AG20443 (cell line): ENCODE measurements around the gene ZNF878.
"Not testable (repeated sequence)": the region's sequence is repeated elsewhere in the genome, so short reads cannot be mapped to it uniquely, and the experiment has no call there.

Experiments used
- DNase-seq: peaks from one replicate; pipeline ENCODE4 v3.0.0; 2012; ENCODE audit warnings: low spot score, mixed read lengths

Gene ZNF878

DNA sequence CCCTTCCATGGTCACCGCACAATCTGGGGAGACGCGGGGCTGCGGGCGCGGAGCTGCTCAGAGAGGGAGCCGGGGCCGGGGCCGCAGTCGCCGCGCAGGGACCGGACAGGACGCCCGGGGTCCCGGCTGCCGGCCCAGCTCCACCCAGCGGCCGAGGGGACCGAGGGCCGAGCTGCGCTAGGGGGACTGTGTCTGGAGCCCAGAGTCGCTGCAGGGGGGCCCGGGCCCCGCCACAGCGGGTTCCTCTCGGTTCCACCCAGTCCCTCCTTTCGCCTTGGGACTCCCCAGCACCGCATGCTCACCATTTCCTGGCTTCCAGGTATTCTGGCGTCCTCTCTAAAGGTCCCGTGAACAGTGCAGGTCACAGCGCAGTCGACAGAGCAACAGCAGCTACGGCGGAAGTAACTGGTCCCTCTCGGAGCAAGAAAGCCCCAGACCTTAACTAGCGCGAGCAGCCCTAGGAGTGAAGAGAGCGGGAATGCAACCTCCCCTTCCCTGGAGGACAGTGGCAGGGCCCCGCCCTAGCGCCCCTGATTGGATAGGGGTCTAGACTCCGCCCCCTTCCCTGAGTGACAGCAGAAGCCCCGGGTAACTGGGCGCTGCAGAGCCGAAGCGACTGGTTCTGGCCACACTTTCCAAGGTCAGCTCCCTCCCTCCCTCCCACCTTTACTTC is at the start of gene ZNF878:
Gene ZNF878 (minus strand): TSS at position 465 of the 673 bp plus-strand sequence. CDS start 160 bp downstream, at position 305.
- peak; percentile 91 for DNase-seq

DNA sequence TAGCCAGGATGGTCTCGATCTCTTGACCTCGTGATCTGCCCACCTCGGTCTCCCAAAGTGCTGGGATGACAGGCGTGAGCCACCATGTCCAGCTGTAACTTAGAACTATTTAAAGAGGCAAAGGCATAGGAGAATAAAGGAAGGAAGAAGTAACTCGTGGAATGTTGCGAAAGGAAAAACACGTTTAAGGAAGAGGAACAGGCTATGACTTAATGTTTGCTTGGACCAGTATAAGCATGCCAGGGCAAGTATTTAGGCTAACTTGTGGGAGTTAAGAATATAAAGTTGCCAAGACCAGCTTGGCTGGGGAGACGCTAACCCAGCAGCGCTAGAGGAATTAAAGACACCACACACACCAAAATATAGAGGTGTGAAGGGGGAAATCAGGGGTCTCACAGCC is 45.3 kb upstream of the ZNF878 start:
- no peak for DNase-seq

DNA sequence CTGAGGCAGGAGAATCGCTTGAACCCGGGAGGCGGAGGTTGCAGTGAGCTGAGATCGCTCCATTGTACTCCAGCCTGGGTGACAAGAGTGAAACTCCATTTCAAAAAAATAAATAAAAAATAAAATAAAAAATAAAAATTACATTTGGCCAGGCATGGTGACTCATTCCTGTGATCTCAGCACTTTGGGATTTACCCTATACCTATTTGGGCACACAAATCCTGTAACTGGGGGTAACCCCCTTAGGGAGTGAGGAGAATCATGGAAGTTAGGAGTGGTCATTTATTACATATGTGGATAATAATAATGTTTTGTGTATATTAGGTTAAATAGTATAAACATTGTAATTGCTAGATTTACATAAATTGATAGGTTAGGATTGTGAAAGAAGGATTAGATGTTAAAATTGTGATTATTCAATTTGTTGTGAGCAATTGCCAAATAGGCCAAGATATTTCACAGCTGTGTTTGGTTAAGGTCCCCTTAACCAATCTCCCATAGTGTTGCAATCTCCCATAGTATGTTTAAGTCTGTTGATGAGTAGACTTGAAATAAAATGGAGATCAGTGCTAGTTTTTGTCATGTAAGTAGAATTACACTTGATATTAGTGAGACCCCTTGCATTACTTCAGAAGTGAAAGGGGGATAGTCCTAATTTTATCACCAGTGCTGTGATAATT is 42.5 kb upstream of the ZNF878 start:
- DNase-seq: no peak

DNA sequence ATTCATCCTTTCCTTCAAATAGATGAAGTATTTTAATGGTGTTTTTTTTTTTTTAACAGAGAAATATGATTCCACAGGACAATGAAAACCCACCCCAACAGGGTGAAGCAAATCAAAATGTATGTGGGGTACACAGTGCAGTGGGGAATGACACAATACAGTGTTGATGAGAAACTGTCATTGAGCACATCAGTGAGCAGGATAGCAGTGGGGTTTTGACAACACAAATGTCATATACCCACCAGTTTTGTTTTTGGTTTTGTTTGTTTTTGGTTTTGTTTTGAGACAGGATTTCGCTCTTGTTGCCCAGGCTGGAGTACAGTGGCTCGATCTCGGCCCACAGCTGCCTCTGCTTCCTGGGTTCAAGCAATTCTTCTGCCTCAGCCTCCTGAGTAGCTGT is 41.0 kb upstream of the ZNF878 start:
- no peak for DNase-seq

DNA sequence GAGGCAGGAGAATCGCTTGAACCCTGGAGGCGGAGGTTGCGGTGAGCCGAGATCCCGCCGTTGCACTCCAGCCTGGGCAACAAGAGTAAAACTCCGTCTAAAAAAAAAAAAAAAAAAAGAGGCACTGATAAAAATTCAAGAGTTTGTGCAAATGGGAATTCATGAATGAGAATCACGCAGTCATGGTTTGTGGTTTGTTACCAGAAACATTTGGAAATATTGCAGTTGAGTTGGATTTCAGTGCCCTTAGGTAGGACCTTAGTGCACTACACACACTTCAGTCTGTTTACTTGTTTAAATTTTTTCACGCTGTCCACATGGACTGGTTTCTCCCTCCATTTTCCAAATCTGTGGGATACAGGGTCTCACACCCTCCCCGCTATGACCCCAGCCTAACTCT is 40.2 kb upstream of the ZNF878 start:
- DNase-seq: no peak

DNA sequence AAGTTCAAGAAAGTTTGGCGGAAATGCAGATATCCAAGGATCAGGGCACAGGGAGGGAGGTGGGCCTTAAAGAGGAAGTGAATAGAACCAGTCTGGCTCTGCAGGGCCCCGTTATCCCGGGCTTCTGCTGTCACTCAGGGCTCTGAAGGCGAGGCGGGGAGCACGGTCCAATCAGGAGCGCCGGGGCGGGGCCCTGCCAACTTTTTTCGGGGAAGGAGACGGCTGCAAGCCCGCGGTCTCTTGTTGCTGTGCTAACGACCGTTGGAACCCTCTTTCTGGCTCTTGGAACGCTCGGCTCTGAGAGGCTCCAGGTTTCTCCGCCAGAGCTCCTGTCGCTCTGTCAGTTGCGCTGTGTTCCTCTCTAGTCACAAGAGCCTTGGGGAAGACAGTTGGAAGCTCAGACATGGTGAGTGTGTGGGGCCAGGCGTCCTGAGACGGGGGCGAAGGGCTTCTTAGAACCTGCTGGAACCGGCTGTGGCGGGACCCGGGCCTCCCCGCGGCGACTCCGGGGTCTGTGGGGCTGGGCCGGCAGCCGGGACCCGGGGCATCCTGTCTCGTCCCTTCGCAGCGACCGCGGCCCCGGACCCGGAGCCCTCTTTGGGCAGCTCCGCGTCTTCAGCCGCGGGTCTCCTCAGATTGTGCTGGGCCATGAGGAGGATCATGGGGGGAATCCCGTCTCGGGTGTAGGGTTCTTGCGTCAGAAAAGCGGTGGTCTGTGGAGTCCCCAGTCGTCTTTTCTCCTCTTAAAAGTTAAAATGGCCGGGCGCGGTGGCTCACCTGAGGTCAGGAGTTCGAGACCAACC is 39.5 kb upstream of the ZNF878 start:
- peak; percentile 97 for DNase-seq

DNA sequence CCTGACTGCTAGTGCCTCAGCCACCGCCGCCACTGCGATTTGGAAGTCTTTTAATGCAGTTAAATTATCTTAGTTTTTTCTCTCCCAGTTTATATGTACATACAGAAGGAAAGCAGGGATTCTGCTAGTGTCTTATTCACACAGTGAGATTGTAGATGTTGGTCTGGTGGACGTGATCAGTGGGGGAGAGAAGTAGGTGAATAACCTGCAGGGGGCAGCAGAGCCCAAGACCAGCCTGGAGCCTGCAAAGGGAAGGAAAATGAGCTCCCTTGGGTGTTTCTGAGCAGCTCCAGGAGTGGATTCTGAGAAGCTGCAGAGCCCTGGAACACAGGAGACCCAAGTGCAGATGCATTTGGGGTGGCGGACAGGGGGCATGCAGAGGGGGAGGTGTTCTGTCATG is 38.0 kb upstream of the ZNF878 start:
- DNase-seq: peak; percentile 70

DNA sequence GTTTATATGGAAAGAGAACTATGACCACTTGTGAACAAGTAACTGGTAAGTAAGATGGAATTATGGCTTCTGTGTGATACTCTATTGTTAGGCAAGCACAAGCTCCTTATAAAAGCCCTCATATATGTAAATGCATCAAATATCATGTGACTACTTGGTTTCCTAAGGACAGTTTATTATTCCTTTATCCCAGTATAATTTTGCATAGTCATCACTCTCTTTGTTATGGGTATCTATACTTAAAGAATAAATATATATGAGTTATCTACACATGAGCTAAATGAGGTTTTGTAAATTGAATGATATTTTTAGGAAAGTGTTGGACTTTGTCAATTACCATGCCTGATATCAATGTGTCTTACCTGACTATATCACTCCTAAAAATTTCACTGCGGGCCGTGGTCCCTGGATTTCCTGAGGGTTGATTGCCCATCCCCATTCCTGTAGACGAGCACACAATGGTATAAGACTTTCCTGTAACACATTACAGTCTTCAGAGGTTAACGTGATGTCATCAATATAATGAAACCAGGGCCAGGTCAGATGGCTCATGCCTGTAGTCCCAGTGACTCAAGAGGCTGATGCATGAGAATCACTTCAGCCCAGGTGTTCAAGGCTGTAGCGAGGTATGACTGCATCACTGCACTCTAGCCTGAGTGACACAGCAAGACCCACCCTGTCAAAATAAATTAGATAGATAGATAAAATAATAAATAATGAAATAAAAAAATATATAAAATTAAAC is 32.5 kb upstream of the ZNF878 start:
- no peak for DNase-seq

DNA sequence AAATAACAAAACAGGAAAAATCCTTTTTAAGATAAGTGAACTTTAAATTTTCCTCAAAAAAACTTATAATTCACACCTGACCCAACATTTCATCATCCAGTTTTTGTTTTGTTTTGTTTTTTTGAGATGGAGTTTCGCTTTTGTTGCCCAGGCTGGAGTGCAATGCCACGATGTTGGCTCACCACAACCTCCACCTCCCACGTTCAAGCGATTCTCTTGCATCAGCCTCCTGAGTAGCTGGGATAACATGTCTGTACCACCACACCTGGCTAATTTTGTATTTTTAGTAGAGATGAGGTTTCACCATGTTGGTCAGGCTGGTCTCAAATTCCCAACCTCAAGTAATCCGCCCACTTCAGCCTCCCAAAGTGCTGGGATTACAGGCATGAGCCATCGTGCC is 30.6 kb upstream of the ZNF878 start:
- DNase-seq: not testable (repeated sequence)

DNA sequence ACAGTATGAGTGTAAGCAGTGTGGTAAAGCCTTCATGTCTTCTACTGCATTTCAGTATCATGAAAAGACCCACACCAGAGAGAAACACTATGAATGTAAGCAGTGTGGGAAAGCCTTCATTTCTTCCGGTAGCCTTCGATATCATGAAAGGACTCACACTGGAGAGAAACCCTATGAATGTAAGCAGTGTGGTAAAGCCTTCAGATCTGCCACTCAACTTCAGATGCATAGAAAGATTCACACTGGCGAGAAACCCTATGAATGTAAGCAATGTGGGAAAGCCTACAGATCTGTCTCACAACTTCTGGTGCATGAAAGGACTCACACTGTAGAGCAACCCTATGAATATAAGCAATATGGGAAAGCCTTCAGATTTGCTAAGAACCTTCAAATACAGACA is 24.6 kb upstream of the ZNF878 start:
- DNase-seq: no peak

DNA sequence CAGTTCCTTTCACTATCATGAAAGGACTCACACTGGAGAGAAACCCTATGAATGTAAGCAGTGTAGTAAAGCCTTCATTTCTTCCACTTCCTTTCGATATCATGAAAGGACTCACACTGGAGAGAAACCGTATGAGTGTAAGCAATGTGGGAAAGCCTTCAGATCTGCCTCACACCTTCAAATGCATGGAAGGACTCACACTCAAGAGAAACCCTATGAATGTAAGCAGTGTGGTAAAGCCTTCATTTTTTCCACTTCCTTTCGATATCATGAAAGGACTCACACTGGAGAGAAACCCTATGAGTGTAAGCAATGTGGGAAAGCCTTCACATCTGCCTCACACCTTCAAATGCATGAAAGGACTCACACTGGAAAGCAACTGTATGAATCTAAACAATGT is 23.6 kb upstream of the ZNF878 start:
- DNase-seq: not testable (repeated sequence)

DNA sequence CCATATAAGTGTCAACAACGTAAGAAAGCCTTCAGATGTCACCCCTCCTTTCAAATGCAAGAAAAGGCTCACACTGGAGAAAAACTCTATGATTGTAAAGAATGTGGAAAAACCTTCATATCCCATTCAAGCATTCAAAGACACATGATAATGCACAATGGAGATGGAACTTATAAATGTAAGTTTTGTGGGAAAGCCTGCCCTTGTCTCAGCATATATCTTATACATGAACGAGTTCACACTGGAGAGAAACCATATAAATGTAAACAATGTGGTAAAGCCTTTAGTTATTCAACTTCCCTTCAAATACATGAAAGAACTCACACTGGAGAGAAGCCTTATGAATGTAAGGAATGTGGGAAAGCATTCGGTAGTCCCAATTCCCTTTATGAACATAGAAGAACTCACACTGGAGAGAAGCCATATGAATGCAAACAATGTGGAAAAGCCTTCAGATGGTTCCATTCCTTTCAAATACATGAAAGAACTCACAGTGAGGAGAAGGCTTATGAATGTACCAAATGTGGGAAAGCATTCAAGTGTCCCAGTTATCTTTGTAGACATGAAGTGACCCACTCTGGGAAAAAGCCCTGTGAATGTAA is 22.9 kb upstream of the ZNF878 start:
- DNase-seq: no peak

DNA sequence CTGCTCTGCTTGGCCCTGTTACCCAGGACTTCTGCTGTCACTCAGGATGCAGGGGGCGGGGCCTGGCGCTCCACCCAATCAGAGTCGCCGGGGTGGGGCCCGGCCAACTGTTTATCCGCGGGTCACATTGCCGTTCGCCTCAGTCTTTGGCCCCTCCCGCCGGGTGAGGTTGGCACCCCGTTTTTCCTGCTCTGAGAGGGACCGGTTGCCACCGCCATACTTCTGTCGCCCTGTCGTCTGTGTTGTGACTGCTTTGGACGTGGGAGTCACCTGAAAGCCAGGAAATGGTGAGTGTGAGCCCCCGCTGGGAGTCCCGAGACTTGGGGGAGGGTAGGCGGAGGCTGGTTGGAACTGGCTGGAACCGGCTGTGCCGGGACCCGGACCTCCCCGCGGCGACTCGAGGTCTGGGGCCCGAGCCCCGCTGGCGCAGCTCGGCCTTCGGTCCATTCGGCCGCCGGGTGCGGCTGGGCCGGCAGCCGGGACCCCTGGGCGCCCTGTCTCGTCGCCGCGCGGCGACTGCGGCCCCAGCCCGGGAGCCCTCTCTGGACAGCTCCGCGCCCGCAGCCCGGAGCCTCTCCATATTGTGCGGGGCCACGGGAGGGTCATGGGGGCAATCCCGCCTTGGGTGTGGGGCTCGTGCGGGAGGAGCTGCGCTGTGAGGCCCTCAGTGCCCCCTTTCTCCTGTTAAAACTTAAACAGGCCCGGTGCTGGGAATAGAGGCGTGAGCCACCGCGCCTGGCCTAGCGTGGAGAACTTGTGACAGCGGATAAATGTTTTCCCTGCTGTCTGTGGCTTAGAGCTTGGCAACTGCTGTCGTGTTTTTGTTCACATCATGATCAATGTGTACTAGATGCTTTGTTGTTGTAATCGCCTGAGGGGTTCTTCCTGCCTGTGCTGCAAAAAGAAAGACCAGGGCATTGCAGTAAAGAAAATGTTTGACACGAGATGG is 12.1 kb upstream of the ZNF878 start, which contains the start of gene ZNF844:
Gene ZNF844 (plus strand): TSS at position 142 of the 949 bp plus-strand sequence. CDS start 143 bp downstream, at position 285.
- peak; percentile 98 for DNase-seq

DNA sequence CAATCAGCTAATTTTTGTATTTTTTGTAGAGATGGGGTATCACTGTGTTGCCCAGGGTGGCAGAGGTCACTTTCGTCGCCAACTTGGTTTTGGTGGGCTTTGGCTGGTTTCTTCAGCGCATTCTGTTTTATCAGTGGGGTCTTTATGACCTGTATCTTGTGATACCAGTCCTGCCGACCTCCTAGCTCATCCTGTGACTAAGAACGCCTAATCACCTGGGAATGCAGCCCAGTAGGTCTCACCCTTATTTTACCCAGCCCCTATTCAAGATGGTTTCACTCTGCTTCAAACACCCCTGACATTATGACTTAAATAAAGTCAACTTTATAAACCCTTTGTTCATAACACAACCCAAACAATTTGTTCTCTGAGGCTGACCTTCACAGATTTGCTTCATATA is 3.0 kb upstream of the ZNF878 start:
- DNase-seq: no peak

DNA sequence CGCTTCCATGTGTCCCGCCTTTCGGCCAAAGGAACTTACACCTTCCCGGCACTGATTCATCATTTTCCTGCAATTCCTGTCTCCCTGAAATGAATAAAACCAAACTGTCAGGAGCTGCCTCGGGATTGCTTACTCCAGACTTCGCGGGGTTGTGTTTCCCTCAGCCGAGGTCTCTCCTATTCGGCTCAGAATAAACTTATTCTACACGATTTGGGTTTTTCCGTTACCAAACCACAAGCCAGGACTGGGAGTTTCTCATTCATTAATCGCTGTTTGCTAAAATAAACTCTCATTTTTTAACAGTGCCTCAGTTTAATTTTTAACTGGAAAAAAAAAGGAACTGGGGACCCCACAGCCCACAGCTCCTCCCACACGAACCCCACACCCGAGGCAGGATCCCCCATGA is 667 bp downstream of the ZNF878 start:
- peak; percentile 15 for DNase-seq

DNA sequence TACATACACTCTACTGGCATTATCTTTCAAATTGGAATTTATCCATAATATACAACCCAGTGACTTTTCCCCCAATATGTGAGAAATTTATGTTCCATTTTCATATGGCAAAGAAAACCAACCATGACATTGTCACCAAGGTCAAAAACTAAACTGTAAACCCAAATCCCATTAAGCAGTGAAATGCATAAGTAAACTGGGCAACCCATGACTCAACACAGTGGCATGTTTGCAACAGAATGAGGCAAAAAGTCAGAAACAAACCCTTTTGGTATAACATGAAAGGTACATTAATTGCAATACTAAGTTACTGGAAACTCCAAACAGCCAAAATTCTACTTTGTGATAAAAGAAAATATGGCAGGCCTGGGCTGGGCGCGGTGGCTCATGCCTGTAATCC is 4.9 kb downstream of the ZNF878 start:
- DNase-seq: no peak

DNA sequence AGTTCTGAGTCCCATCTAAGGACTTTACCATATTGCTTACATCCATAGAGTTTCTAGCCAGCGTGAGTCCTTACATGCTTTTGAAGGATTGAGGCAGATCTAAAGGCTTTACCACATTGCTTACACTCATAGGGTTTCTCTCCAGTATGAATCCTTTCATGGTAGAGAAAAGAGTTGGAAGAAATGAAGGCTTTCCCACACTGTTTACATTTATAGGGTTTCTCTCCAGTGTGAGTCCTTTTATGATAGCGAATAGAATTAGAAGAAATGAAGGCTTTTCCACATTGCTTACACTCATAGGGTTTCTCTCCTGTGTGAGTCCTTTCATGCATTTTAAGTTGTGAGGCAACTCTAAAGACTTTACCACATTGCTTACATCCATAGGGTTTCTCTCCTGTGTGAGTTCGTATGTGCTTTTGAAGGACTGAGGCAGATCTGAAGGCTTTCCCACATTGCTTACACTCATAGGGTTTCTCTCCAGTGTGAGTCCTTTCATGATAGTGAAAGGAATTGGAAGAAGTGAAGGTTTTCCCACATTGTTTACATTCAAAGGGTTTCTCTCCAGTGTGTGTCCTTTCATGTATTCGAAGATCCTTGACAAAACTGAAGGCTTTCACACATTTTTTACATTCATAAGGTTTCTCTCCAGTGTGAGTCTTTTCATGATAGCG is 8.9 kb downstream of the ZNF878 start:
- DNase-seq: no peak

DNA sequence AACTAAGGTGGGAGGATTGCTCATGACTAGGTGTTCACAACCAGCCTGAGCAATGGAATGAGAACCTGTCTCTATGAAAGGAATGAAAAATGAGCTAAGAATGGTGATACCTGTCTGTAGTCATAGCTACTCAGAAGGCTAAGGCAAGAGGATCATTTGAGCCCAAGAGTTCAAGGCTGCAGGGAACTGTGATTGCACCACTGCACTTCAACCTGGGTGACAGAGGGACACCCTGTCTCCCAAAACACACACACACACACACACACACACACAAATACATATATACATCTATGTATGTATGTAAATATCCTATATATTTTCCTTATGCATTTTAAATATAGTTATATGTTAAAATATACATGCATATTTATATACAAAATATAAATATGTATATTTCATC is 9.9 kb downstream of the ZNF878 start:
- no peak for DNase-seq

DNA sequence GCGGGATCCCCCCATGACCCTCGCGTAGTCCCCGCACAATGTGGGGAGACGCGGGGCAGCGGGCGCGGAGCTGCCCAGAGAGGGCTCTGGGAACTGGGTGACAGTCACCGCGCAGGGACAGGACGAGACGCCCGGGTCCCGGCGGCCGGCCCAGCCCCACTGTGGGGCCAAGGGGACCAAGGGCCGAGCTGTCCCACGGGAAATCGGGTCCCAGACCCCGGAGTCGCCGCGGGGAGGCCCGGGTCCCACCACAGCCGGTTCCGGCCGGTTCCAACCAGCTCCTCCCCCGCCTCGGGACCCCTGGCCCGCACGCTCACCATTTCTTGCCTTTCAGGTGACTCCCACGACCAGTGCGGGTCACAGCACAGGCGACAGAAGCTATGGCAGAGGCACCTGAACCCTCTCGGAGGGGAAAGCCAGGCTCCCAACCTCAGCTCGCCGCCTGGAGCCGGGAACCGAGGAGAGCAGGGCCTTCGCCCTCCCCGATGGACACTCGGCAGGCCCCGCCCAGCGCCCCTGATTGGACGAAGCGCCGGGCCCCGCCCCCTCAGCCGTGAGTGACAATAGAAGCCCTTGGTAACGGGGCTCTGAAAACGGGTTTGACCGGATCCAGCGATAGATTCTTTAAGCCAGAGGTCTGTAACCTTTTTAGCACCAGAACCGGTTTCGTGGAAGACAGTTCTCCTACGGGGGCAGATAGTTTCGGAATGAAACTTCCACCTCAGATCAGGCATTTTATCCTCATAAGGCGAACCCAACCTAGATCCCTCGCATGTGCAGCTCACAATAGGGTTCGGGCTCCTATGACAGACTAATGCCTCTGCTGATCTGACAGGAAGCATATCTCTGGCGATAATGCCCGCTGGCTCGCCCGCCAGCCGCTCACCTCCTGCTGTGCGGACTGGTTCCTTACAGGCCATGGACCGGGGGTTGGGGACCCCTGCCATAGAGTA is 17.3 kb downstream of the ZNF878 start, which contains the start of gene ZNF433:
Gene ZNF433 (minus strand): TSS at position 460 of the 953 bp plus-strand sequence. CDS start 140 bp downstream, at position 320.
- peak; percentile 99 for DNase-seq
